Breast epithelium (tissue), 4 donors: ENCODE measurements around the gene CCDC33. TPM values are rescaled to one million over a fixed set of nuclear protein-coding genes. Genes with fewer than 3 reads are reported as not detected.

ENCODE experiments used
- DNase-seq, 2 donors: peaks; one replicate each; pipeline ENCODE4 v3.0.0-alpha.2; 2019; ENCODE audit warnings: low spot score in 2 of 2
- H3K27ac ChIP-seq, 2 donors: fragments of 200-600 bp; sonication (generic) in 1 of 2; one replicate each; pipeline ENCODE4 v1.5.1; 2016 to 2019; ENCODE audit warnings: mild to moderate bottlenecking in 1 of 2
- H3K27me3 ChIP-seq, 2 donors: fragments of 200-600 bp; sonication (generic) in 1 of 2; one replicate each; pipeline versions ENCODE4 v1.5.1 to v1.6.0; 2017 to 2019; ENCODE audit warnings: control low read depth in 1 of 2, mild to moderate bottlenecking in 1 of 2
- H3K36me3 ChIP-seq: fragments of 200-600 bp; one replicate; pipeline ENCODE4 v1.5.1; 2019
- H3K4me1 ChIP-seq, 2 donors: fragments of 200-600 bp; sonication (generic); one replicate each; pipeline ENCODE4 v1.5.1; 2016 to 2019; ENCODE audit warnings: control low read depth in 1 of 2
- H3K4me3 ChIP-seq, 3 donors: fragments of 200-600 bp; sonication (generic); 1 replicate in 2 of 3; 2 replicates in 1 of 3; pipeline ENCODE4 v1.5.1; 2016 to 2019; ENCODE audit warnings: mild to moderate bottlenecking in 3 of 3, moderate library complexity in 2 of 3
- H3K9me3 ChIP-seq, 2 donors: fragments of 200-600 bp; sonication (generic) in 1 of 2; one replicate each; pipeline ENCODE4 v1.5.1; 2016 to 2019; ENCODE audit warnings: control low read depth in 1 of 2
- CTCF ChIP-seq, 3 donors: fragments of 450-650 bp; IDR thresholded peaks; one replicate each; pipeline ENCODE4 v1.5.1; 2016 to 2017; ENCODE audit warnings: antibody characterized with exemption in 3 of 3, mild to moderate bottlenecking in 3 of 3, moderate library complexity in 3 of 3
- POLR2A ChIP-seq: fragments of 450-650 bp; IDR thresholded peaks from one replicate; pipeline ENCODE4 v1.6.1; 2016; ENCODE audit warnings: antibody characterized with exemption, mild to moderate bottlenecking, moderate library complexity
- POLR2AphosphoS5 ChIP-seq, 3 donors: sonication (generic); formaldehyde crosslinking; IDR thresholded peaks; one replicate each; pipeline ENCODE4 v1.6.1; 2017; ENCODE audit warnings: antibody characterized with exemption in 3 of 3
- intact Hi-C: fragments of 100-400 bp; cut with DNase I; formaldehyde crosslinking; loops from one replicate; pipeline ENCODE4 v1.15.1; 2023; ENCODE audit warnings: low total_unique reads
- total RNA-seq, 3 donors: library from RNA; depleted of rRNA; stranded (reverse); fragments of >200 nt; gene quantifications; one replicate each; pipeline ENCODE4 v1.1.0, GENCODE V29; 2016

CCDC33 gene
- total RNA-seq, 3 donors from 2014 or later: 0.33 TPM; not detected in 2

- intact Hi-C loops: no loop called here
- no peak for DNase-seq
- Histone ChIP-seq H3K4me3 (no peak overlapping the region), H3K36me3 (no peaks in the 10 kb centered on the region), H3K27me3 (no peaks in the 10 kb centered on the region), H3K9me3 (no peaks in the 10 kb centered on the region), H3K27ac (no peak overlapping the region), H3K4me1 (no peaks in the 10 kb centered on the region)
- TF ChIP-seq POLR2AphosphoS5 (IDR thresholded peaks at IDR 0.05) (no peak), CTCF (IDR thresholded peaks at IDR 0.05) (no peak), POLR2A (no peak)
Observed at GRCh38 chr15:74226761-74227540, 9.2 kb upstream of the CCDC33 start.

GRCh38 chr15:74227968-74228722 is 8.0 kb upstream of the CCDC33 start:
- Histone ChIP-seq H3K27ac (peak overlapping the region in 1 of 2 donors; percentile 68), H3K4me3 (peak overlapping the region in 1 of 3 donors; percentile 15), H3K4me1 (no peaks in the 10 kb centered on the region), H3K36me3 (no peaks in the 10 kb centered on the region), H3K27me3 (no peaks in the 10 kb centered on the region), H3K9me3 (no peaks in the 10 kb centered on the region)
- DNase-seq: no peak
- intact Hi-C loops: no loop called here
- TF ChIP-seq POLR2A: no peak
- no peak for TF ChIP-seq POLR2AphosphoS5 (IDR thresholded peaks at IDR 0.05)
- no peak for TF ChIP-seq CTCF (IDR thresholded peaks at IDR 0.05)

- Histone ChIP-seq H3K27ac (peak overlapping the region in 1 of 2 donors; percentile 68), H3K4me3 (peak overlapping the region in 1 of 3 donors; percentile 15), H3K4me1 (no peaks in the 10 kb centered on the region), H3K9me3 (no peaks in the 10 kb centered on the region), H3K36me3 (no peaks in the 10 kb centered on the region), H3K27me3 (no peaks in the 10 kb centered on the region)
- DNase-seq: no peak
- TF ChIP-seq POLR2AphosphoS5 (IDR thresholded peaks at IDR 0.05) (no peak), CTCF (IDR thresholded peaks at IDR 0.05) (no peak), POLR2A (no peak)
- intact Hi-C loops: no loop called here
Observed at GRCh38 chr15:74228723-74229081, 7.4 kb upstream of the CCDC33 start.

- DNase-seq: no peak
- intact Hi-C loops: no loop called here
- no peak for TF ChIP-seq POLR2A
- Histone ChIP-seq H3K4me1 (no peaks in the 10 kb centered on the region), H3K27me3 (no peaks in the 10 kb centered on the region), H3K4me3 (no peak overlapping the region), H3K36me3 (no peaks in the 10 kb centered on the region), H3K27ac (no peak overlapping the region), H3K9me3 (no peaks in the 10 kb centered on the region)
Observed at GRCh38 chr15:74229686-74230085, 6.4 kb upstream of the CCDC33 start.

- no peak overlapping the region for H3K27ac ChIP-seq
- H3K4me1 ChIP-seq: no peaks in the 10 kb centered on the region
- no peaks in the 10 kb centered on the region for H3K36me3 ChIP-seq
- no peak for TF ChIP-seq POLR2A
- intact Hi-C loops: no loop called here
- no peak for DNase-seq
- no peaks in the 10 kb centered on the region for H3K9me3 ChIP-seq
- H3K27me3 ChIP-seq: no peaks in the 10 kb centered on the region
- no peak overlapping the region for H3K4me3 ChIP-seq
Observed at GRCh38 chr15:74231475-74231874, 4.7 kb upstream of the CCDC33 start.

- Histone ChIP-seq H3K27me3 (no peaks in the 10 kb centered on the region), H3K27ac (no peak overlapping the region), H3K9me3 (no peaks in the 10 kb centered on the region), H3K4me1 (no peaks in the 10 kb centered on the region), H3K4me3 (no peak overlapping the region), H3K36me3 (no peaks in the 10 kb centered on the region)
- TF ChIP-seq POLR2AphosphoS5 (IDR thresholded peaks at IDR 0.05) (no peak), CTCF (IDR thresholded peaks at IDR 0.05) (no peak), POLR2A (no peak)
- DNase-seq: no peak
- intact Hi-C loops: no loop called here
Observed at GRCh38 chr15:74233373-74233772, 2.8 kb upstream of the CCDC33 start.
